ENCODE measurements around the gene PYDC1. TPM values are rescaled to one million over a fixed set of nuclear protein-coding genes. Genes with fewer than 3 reads are reported as not detected.

PYDC1 gene
- total and polyA plus RNA-seq, 2 experiments from 2014 or later: 1.8 TPM; not detected in 1

DNA sequence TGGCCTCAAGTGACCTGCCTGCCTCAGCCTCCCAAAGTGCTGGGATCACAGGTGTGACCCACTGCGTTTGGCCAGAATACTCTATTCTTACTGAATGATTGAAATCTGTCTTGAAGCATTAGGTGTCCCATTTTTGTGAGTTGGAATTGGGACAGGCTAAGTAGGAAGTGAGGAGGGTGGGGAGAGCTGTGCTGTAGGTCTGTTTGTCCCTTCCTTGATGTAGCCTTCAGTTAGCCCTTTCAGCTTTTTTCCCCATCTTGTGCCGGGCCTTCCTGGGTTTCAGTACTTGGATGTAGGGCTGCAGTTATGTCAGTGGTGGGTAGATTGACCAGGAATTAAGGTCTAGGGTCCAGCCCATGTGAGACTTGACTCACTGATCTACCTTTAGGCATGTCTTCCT lies 23.1 kb downstream of the PYDC1 start:
- H4K20me1 ChIP-seq (replicated peaks; ENCODE audit: insufficient read depth): peaks cover 91% of the 10 kb centered on the region
- no peak overlapping the region for H3K4me3 ChIP-seq
- DNase-seq (ENCODE audit: low spot score) (no peak), ATAC-seq (no peak)
- peaks cover 40% of the 10 kb centered on the region for H3K79me2 ChIP-seq (replicated peaks; ENCODE audit: insufficient read depth)
- Mint-ChIP-seq H3K27ac (no peak overlapping the region), H3K27me3 (ENCODE audit: insufficient read depth, low read depth, poor library complexity) (peaks cover 15% of the 10 kb centered on the region), H3K4me1 (no peaks in the 10 kb centered on the region; the same call in 2 of the 3 replicates), H3K9me3 (peaks cover 3% of the 10 kb centered on the region; the same call in 1 of the 3 replicates), H3K36me3 (ENCODE audit: low read depth) (peaks cover 98% of the 10 kb centered on the region), H3K4me3 (no peak overlapping the region)
- H3K4me2 ChIP-seq: no peak overlapping the region
- H3K27ac ChIP-seq (ENCODE audit: low read depth): peak overlapping the region; percentile 45; the same call in 1 of the 2 replicates
- no peaks in the 10 kb centered on the region for H3K4me1 ChIP-seq (ENCODE audit: insufficient read depth)
- no peak for TF ChIP-seq EZH2phosphoT487 (IDR thresholded peaks at IDR 0.05; ENCODE audit: unreplicated experiment)
- TF ChIP-seq REST (IDR thresholded peaks at IDR 0.05; ENCODE audit: unreplicated experiment): no peak
- TF ChIP-seq ZNF331 (CRISPR knock-in tag; IDR thresholded peaks at IDR 0.05; ENCODE audit: low read depth): no peak
- no peak for TF ChIP-seq EZH2 (IDR thresholded peaks at IDR 0.05; ENCODE audit: low read depth, unreplicated experiment)
- no peaks in the 10 kb centered on the region for H3K27me3 ChIP-seq (ENCODE audit: insufficient read depth)
- peaks cover 77% of the 10 kb centered on the region for H3K36me3 ChIP-seq (ENCODE audit: insufficient read depth)
- H3K9me2 ChIP-seq (ENCODE audit: insufficient read depth): no peaks in the 10 kb centered on the region
- H2AFZ ChIP-seq: no peak overlapping the region
- peaks cover 83% of the 10 kb centered on the region for H3F3A ChIP-seq (replicated peaks; ENCODE audit: low read depth)

- H3K36me3 ChIP-seq (ENCODE audit: insufficient read depth): peaks cover 85% of the 10 kb centered on the region
- H3K79me2 ChIP-seq (replicated peaks; ENCODE audit: insufficient read depth): peaks cover 49% of the 10 kb centered on the region
- peaks cover 90% of the 10 kb centered on the region for H4K20me1 ChIP-seq (replicated peaks; ENCODE audit: insufficient read depth)
- H3K4me1 ChIP-seq (ENCODE audit: insufficient read depth): no peaks in the 10 kb centered on the region
- peaks cover 84% of the 10 kb centered on the region for H3F3A ChIP-seq (replicated peaks; ENCODE audit: low read depth)
- peaks cover 98% of the 10 kb centered on the region for H3K36me3 Mint-ChIP-seq (ENCODE audit: low read depth)
- H3K4me2 ChIP-seq: no peak overlapping the region
- H3K27ac Mint-ChIP-seq: peak overlapping the region; percentile 24; the same call in 1 of the 2 replicates
- DNase-seq (ENCODE audit: low spot score) (no peak), ATAC-seq (no peak)
- no peaks in the 10 kb centered on the region for H3K9me2 ChIP-seq (ENCODE audit: insufficient read depth)
- no peaks in the 10 kb centered on the region; the same call in 2 of the 3 replicates for H3K9me3 Mint-ChIP-seq
- no peak overlapping the region; the same call in 2 of the 3 replicates for H3K4me3 Mint-ChIP-seq
- peaks cover 11% of the 10 kb centered on the region for H3K27me3 Mint-ChIP-seq (ENCODE audit: insufficient read depth, low read depth, poor library complexity)
- TF ChIP-seq ZNF331 (CRISPR knock-in tag; IDR thresholded peaks at IDR 0.05; ENCODE audit: low read depth) (no peak), ZNF114 (CRISPR knock-in tag; IDR thresholded peaks at IDR 0.05) (no peak), CREB1 (CRISPR knock-in tag; IDR thresholded peaks at IDR 0.05; ENCODE audit: low read depth) (no peak), EZH2phosphoT487 (IDR thresholded peaks at IDR 0.05; ENCODE audit: unreplicated experiment) (no peak), STAT1 (IDR thresholded peaks at IDR 0.05; ENCODE audit: unreplicated experiment) (no peak), POLR2AphosphoS5 (IDR thresholded peaks at IDR 0.05; ENCODE audit: low read depth) (no peak), EZH2 (IDR thresholded peaks at IDR 0.05; ENCODE audit: low read depth, unreplicated experiment) (no peak)
- no peaks in the 10 kb centered on the region for H3K27me3 ChIP-seq (ENCODE audit: insufficient read depth)
- H3K4me3 ChIP-seq: no peak overlapping the region
- peak overlapping the region; percentile 45 for H3K27ac ChIP-seq (ENCODE audit: low read depth)
- no peaks in the 10 kb centered on the region; the same call in 2 of the 3 replicates for H3K4me1 Mint-ChIP-seq
- no peak overlapping the region for H2AFZ ChIP-seq
Measured at GRCh38 chr16:31192856-31193642, 23.9 kb downstream of the PYDC1 start.
